ENCODE measurements around the gene NF2.

The NF2 gene

DNA sequence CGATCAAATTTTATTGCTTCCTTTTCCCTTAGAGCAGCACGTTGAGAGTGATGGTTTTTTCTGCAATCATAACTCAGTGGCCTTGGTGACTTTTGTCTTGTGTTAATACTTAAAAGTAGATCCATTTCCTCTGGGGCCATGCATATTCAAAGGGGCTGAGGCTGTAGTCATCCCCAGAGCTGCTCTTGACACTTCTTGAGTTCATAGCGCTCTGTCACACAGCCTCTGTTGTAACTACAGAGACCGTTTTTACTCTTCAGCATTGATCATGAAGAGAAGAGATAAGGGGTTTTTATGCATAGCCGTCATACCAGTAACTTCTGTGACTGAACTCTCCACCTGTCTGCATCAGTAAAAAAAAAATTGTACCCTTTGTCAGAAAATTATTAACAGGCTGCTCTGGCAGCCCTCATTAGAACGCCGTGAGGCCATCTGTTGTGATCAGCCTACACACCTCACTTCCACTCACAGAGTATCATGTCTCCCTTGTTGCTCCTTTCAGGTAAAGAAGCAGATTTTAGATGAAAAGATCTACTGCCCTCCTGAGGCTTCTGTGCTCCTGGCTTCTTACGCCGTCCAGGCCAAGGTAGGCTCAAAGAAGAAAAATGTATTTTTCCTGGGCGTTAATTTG is 38.4 kb downstream of the NF2 start:
- Histone ChIP-seq H3K27me3 (ENCODE audit: insufficient read depth, low read depth, severe bottlenecking) (no peaks in the 10 kb centered on the region), H3K4me3 (ENCODE audit: low read depth, low read length) (no peak overlapping the region), H3K36me3 (peaks cover 33% of the 10 kb centered on the region), H3K27ac (no peak overlapping the region), H3K9me3 (ENCODE audit: severe bottlenecking) (no peaks in the 10 kb centered on the region)
- TF ChIP-seq, protein P1, sequence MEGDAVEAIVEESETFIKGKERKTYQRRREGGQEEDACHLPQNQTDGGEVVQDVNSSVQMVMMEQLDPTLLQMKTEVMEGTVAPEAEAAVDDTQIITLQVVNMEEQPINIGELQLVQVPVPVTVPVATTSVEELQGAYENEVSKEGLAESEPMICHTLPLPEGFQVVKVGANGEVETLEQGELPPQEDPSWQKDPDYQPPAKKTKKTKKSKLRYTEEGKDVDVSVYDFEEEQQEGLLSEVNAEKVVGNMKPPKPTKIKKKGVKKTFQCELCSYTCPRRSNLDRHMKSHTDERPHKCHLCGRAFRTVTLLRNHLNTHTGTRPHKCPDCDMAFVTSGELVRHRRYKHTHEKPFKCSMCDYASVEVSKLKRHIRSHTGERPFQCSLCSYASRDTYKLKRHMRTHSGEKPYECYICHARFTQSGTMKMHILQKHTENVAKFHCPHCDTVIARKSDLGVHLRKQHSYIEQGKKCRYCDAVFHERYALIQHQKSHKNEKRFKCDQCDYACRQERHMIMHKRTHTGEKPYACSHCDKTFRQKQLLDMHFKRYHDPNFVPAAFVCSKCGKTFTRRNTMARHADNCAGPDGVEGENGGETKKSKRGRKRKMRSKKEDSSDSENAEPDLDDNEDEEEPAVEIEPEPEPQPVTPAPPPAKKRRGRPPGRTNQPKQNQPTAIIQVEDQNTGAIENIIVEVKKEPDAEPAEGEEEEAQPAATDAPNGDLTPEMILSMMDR (IDR thresholded peaks at IDR 0.05; ENCODE audit: low read depth, low read length) = no peak
- DNase-seq = no peak

DNA sequence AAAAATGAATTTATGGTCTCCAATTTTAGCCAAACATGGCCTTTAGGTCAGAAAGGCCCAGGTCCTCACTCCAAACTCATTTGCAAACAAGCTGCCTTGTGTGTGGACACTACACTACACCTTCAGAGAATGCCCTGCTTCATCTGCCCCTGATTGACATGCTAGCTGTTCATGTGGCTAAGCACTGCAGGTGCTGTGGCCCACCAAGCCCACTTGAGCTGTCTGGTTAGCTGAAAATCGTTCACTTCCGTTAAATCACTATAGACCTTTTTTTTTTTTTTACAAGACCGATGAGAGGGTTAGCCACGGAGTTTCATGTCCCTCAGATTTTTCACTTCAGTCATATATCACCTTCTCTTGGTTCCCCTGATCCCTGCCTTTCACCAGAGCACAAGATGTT is 39.3 kb downstream of the NF2 start:
- no peak overlapping the region for H3K27ac ChIP-seq
- TF ChIP-seq, protein P1 (IDR thresholded peaks at IDR 0.05; ENCODE audit: low read depth, low read length) = no peak
- no peaks in the 10 kb centered on the region for H3K9me3 ChIP-seq (ENCODE audit: severe bottlenecking)
- H3K36me3 ChIP-seq = peaks cover 33% of the 10 kb centered on the region
- H3K4me3 ChIP-seq (ENCODE audit: low read depth, low read length) = no peak overlapping the region
- DNase-seq = no peak
- no peaks in the 10 kb centered on the region for H3K27me3 ChIP-seq (ENCODE audit: insufficient read depth, low read depth, severe bottlenecking)

DNA sequence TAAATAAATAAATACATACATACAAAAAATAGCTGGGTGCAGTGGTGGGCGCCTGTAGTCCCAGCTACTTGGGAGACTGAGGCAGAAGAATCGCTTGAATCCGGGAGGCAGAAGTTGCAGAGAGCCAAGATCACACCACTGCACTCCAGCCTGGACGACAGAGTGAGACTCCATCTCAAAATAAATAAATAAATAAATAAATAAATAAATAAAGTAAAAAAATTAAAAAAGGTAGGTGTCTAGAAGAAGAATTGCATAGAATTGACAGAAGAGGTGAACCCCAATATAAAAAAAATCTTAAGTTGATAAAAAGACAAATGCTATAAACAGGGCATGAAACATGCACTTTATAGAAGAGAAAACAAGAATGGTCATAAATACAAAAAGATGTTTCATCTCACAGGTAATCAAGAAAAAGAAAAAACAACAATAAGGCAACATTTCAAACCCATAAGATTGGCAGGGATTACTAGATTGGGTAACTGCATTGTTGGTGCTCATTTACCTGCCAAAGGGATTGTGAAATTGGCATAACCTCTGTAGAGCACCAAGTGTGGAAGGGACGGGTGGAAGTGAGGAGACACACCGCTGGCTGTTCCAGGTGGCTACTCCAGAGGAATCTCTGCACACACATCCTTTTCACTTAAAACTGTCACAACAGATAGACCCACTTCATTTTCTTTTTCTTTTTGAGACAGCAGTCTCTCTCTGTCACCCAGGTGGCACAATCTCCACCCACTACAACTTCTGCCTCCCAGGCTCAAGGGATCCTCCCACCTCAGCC is 44.7 kb downstream of the NF2 start:
- Histone ChIP-seq H3K9me3 (ENCODE audit: severe bottlenecking) (no peaks in the 10 kb centered on the region), H3K36me3 (peaks cover 16% of the 10 kb centered on the region), H3K27ac (no peak overlapping the region), H3K4me3 (ENCODE audit: low read depth, low read length) (no peak overlapping the region), H3K27me3 (ENCODE audit: insufficient read depth, low read depth, severe bottlenecking) (no peaks in the 10 kb centered on the region)
- no peak for DNase-seq
- TF ChIP-seq, protein P1 (IDR thresholded peaks at IDR 0.05; ENCODE audit: low read depth, low read length) = no peak

DNA sequence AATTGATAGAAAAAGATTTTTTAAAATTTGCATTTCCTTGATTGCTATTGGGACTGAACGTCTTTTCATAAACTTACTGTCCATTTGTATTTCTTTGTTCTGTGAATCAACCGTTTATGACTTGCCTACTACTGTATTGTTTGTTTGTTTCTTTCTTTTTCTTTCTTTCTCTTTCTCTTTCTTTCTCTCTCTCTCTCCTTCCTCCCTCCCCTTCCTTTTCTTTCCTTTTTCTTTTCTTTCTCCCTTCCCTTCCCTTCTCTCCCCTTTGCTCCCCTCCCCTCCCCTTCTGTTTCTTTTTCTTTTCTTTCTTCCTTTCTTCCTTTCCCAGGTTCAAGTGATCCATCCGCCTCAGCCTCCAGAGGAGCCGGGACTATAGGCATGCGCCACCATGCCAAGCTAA is 46.9 kb downstream of the NF2 start:
- no peak overlapping the region for H3K27ac ChIP-seq
- TF ChIP-seq, protein P1 (IDR thresholded peaks at IDR 0.05; ENCODE audit: low read depth, low read length) = no peak

DNA sequence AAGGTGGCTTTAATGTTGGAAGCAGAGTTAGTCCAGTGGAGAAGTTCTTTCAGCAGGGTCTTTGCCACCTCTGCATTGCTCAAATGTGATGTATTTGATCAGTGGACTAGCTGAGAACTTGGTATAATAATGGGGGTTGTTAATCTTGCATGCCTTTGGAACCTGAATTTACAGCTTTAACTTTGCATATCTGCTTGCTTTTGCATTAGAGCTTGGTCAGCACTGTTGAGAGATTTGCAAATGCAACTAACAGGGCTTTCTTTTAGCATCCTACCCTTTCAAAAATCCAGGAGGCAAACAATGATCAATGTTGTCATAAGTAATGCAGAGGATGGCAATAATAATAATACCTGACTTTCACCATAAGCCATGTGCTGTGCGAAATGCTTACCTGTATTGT is 48.2 kb downstream of the NF2 start:
- no peaks in the 10 kb centered on the region for H3K9me3 ChIP-seq (ENCODE audit: severe bottlenecking)
- no peaks in the 10 kb centered on the region for H3K27me3 ChIP-seq (ENCODE audit: insufficient read depth, low read depth, severe bottlenecking)
- H3K27ac ChIP-seq = no peak overlapping the region
- no peak for DNase-seq
- H3K4me3 ChIP-seq (ENCODE audit: low read depth, low read length) = no peak overlapping the region
- H3K36me3 ChIP-seq = peaks cover 3% of the 10 kb centered on the region
- TF ChIP-seq, protein P1 (IDR thresholded peaks at IDR 0.05; ENCODE audit: low read depth, low read length) = no peak

More for the DNA sequence above, 46.9 kb downstream of the NF2 start:
- DNase-seq = no peak
- no peaks in the 10 kb centered on the region for H3K27me3 ChIP-seq (ENCODE audit: insufficient read depth, low read depth, severe bottlenecking)
- peaks cover 14% of the 10 kb centered on the region for H3K36me3 ChIP-seq
- H3K4me3 ChIP-seq (ENCODE audit: low read depth, low read length) = no peak overlapping the region
- H3K9me3 ChIP-seq (ENCODE audit: severe bottlenecking) = no peaks in the 10 kb centered on the region

Data from WERI-Rb-1 (cell line).